ENCODE results near the gene KIRREL3. TPM values are rescaled to one million over a fixed set of nuclear protein-coding genes. Genes with fewer than 3 reads are reported as not detected.

KIRREL3 gene
- total and polyA plus RNA-seq, 8 donors, result 0.06 to 1.1 (median 0.26) TPM; not detected in 2

- FAIRE-seq, result no peak
- no peaks in the 10 kb centered on the region for H3K9me3 ChIP-seq
- H3K36me3 ChIP-seq, result no peaks in the 10 kb centered on the region
- no peak for ATAC-seq
- no peak for DNase-seq
- no peak for TF ChIP-seq CTCF (IDR thresholded peaks at IDR 0.05)
- no peak overlapping the region for H3K4me3 ChIP-seq
- H3K27me3 ChIP-seq, result no peaks in the 10 kb centered on the region
- no peaks in the 10 kb centered on the region for H3K4me1 ChIP-seq
- WGBS, 2 donors, result 35 to 59% methylated on average over 1 of the region's 1 CpG
- no peak overlapping the region for H3K27ac ChIP-seq
- intact Hi-C loops (cut with DNase I), result no loop called here
These were observed 327.3 kb downstream of the KIRREL3 start for GRCh38 chr11:126673319-126673718.

- no peaks in the 10 kb centered on the region for H3K36me3 ChIP-seq
- no peak overlapping the region for H3K4me3 ChIP-seq
- DNase-seq, result no peak
- no peaks in the 10 kb centered on the region for H3K27me3 ChIP-seq
- no peaks in the 10 kb centered on the region for H3K4me1 ChIP-seq
- no peak overlapping the region for H3K27ac ChIP-seq
- no peaks in the 10 kb centered on the region for H3K9me3 ChIP-seq
- TF ChIP-seq CTCF (IDR thresholded peaks at IDR 0.05), result no peak
- intact Hi-C loops (cut with DNase I), result no loop called here
- ATAC-seq, result no peak
- WGBS, 2 donors, result 39 to 47% methylated on average over 5 of the region's 5 CpGs
- FAIRE-seq, result no peak
These were observed 331.2 kb downstream of the KIRREL3 start for GRCh38 chr11:126669416-126669815.

GRCh38 chr11:126664643-126665042 is 335.9 kb downstream of the KIRREL3 start:
- no peak overlapping the region for H3K4me3 ChIP-seq
- ATAC-seq, result no peak
- H3K9me3 ChIP-seq, result no peaks in the 10 kb centered on the region
- H3K4me1 ChIP-seq, result no peaks in the 10 kb centered on the region
- H3K27ac ChIP-seq, result no peak overlapping the region
- WGBS, 2 donors, result 87 to 89% methylated on average over 2 of the region's 2 CpGs
- no peak for FAIRE-seq
- no peak for DNase-seq
- intact Hi-C loops (cut with DNase I), result no loop called here
- no peaks in the 10 kb centered on the region for H3K27me3 ChIP-seq
- H3K36me3 ChIP-seq, result no peaks in the 10 kb centered on the region
- no peak for TF ChIP-seq CTCF (IDR thresholded peaks at IDR 0.05)

- no peak for TF ChIP-seq CTCF (IDR thresholded peaks at IDR 0.05)
- DNase-seq (no peak), ATAC-seq (no peak), FAIRE-seq (no peak)
- no peaks in the 10 kb centered on the region for H3K36me3 ChIP-seq
- no peaks in the 10 kb centered on the region for H3K4me1 ChIP-seq
- WGBS, 2 donors, result 72 to 81% methylated on average over 3 of the region's 3 CpGs
- intact Hi-C loops (cut with DNase I), result no loop called here
- no peaks in the 10 kb centered on the region for H3K27me3 ChIP-seq
- H3K9me3 ChIP-seq, result no peaks in the 10 kb centered on the region
- no peak overlapping the region for H3K27ac ChIP-seq
- no peak overlapping the region for H3K4me3 ChIP-seq
These were observed 336.6 kb downstream of the KIRREL3 start for GRCh38 chr11:126663749-126664592.

Data from pancreas (tissue), 10 donors.